CD1c-positive myeloid dendritic cell (primary cell): ENCODE results near the gene HEG1.

Experiments
- DNase-seq: peaks from one replicate; pipeline ENCODE4 v3.0.0-alpha.2; 2016; ENCODE audit errors: extremely low spot score

Gene HEG1

DNA sequence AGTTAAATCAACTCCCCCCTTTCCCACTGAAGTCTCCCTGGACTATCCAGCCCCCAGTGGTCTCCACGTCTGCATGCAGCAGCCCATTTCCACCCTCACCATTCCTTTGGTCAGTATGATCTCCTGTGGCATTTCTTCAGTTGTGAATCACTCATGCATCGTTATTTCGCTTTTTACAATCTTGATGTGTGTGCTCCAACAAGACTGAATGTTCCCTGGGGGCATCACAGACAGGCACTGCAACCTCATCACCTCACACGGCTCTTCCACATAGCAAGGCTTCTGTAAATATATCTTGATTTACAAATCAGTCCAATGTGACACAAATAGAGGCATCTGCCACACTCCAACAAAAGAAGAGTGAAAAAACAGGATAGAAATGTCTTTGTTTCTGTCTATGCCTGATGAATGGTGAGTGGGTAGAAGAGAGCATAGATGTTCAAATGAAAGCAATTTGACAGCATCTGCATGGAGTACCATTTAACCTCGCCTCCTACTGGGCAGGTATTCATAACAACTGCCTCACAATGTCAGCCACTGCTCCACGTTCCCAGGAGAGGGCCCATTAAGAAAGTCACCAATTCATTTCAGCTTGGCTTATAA lies 5.2 kb downstream of the HEG1 start:
- no peak for DNase-seq

GRCh38 chr3:125048282-125048681 lies 7.5 kb downstream of the HEG1 start:
- DNase-seq = no peak

GRCh38 chr3:125045965-125046364 lies 9.8 kb downstream of the HEG1 start:
- no peak for DNase-seq

DNA sequence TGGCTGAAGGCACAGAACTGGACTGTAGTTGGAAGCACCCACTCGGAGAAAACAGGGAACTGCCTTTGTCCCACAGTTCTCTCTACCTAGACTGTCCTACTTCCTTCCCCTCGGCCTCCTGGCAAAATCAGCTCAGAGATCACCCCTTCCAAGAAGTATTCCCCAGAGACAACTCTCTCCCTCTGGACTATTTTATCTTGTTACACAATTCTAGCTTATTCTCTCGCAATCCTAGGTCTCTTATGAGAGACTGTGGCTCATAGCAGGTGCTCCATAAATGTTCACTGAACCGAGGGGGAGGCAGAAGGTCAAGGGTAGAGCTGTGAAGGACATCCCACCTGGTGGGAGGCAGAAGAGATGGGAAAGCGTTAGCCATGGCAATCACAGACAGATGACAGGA lies 10.6 kb downstream of the HEG1 start:
- no peak for DNase-seq

DNA sequence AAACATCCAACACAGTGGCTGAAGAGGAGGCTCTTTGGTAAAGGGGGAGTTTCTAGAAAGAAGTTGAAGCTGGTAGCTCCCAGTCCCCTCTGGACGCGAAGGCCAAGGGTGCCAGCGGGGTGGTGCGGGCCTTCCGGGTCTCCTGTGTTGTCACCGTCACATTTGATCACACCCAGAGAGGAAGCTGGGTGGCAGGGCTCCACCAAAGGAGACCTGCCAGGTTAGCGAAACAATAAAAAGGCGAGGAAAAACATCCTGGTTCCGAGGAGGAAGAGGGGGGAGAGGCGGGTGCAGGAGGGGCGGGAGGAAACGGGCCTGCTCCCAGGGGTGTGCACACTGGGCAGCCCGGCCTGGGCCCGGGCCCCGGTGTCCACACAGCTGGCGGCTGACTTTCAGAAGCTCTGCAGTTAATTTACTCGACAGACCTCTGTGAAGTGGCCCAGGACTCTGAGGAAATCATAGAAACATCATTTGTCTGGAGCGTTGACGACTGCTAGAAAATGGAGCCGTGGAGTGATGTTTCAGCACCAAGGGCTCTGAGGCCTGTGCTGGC lies 12.1 kb downstream of the HEG1 start:
- DNase-seq = no peak

GRCh38 chr3:125042725-125043406 lies 12.9 kb downstream of the HEG1 start:
- DNase-seq = no peak

DNA sequence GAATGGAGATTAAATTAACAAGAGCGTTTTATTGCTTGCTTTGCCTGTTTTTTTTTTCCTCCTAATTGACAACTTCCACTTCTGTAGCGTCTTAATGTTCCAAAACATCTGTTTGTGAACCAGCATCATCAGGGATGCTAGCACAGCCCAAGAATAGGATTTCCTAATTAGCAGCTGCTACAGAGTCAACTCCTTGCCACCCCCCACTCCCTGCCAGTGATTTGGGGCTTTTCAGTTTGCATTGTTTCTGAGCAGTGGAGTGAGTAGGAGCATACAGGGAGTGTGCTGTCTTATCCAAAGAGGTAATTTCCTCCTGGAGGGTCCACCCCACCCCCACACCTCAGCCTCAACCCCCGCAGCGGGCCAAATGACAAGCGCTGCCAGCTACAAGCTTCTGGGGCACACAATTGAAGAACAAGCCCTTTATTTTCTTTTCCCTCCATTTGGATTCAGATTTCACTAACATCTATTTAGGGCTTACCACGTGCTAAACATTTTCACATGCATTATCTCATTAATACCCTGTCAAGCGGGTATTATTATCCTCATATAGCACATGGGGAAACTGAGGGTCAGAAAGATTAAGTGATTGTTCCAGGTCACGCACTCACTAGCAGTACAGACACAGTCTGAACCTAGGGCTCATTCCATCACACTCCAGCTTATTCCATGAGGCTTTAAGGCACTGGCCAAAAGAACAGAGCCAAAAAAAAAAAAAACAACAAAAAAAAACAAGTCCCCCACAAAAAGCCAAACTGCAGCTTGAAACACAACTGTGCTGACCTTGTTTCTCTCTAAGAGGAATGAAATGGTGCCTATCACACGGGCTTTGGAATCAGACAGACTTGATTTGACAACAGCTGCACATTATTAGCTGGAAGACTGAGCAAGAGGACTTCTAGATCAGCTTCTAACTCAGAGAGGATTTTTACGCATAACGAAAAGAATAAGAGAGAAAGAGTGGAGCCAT lies 16.4 kb downstream of the HEG1 start:
- DNase-seq = no peak

DNA sequence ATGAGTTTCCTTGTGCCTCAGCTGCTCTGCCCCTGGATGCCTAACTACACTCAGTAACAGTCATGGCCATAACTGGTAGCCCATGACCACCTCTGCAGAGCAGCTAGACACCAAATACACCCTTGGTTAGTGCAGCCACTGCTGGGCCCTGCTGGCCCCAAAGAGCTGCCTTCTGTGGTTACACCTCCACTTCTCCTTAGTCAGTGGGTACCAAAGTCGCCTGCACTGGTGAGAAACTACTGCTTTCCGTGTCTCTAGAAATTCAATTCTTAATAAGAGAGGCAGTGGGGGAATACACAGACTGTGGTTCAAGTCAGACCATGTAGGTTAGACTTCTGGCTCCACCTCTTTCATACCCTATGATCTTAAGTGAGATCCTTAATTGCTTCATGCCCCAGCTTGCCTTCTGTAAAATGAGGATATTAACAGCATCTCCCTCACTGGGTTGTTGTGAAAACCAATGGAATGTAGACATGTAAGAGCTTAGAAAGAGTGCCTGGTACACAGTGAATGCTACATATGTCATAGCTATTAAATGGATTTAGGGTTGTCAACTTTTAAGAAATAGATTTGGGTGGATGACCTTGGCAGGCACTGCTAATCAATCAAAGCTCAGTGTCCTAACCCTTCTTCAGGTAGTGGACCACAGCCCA lies 18.2 kb downstream of the HEG1 start:
- DNase-seq = no peak

DNA sequence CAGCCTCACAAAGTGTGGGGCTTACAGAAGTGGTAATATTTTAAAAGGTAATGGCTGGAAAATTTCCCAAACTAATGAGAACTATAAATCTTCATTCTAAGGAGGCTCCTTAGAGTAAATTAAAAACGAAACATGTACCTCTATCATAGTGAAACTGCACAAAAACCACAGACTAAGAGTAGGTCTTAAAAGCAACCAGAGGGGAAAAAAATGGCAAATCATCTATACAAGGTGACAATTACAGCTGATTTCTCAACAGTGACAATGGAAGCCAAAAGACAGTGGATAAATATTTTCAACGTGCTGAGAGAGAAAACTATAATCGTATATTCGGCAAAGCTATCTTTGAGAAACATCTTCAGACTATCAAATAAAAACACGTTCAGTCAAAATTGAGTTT lies 20.6 kb downstream of the HEG1 start:
- no peak for DNase-seq

- no peak for DNase-seq
Measured at GRCh38 chr3:125033616-125034015, 22.2 kb downstream of the HEG1 start.

GRCh38 chr3:125033135-125033534 lies 22.7 kb downstream of the HEG1 start:
- no peak for DNase-seq

GRCh38 chr3:125032683-125033082 lies 23.1 kb downstream of the HEG1 start:
- DNase-seq = no peak

GRCh38 chr3:125032100-125032643 lies 23.6 kb downstream of the HEG1 start:
- no peak for DNase-seq

- DNase-seq = no peak
Measured at GRCh38 chr3:125031544-125031943, 24.3 kb downstream of the HEG1 start.

DNA sequence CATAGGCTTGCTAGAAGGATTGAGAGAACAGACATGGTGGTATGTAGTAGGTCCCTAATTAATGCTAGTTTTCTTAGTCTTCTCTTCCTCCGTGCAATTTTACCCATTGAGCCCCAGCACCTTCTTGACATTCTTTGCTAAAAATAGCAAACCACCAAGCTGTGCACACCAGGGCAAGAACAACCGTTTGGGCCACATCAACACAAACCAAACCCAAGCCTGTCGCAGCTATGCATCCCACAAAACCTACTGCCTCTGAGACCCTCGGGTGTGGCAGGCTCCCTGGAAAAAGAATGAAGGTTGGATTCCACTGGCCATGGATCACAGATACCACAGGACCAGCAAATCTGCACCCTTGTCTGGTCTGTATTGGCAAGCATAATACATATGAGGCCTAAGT lies 27.1 kb downstream of the HEG1 start:
- DNase-seq = no peak

- no peak for DNase-seq
Measured at GRCh38 chr3:125025642-125026041, 30.2 kb downstream of the HEG1 start.

- DNase-seq = no peak
Measured at GRCh38 chr3:125024817-125025216, 31.0 kb downstream of the HEG1 start.

- no peak for DNase-seq
Measured at GRCh38 chr3:125023833-125024555, 31.8 kb downstream of the HEG1 start.

GRCh38 chr3:125022206-125022605 lies 33.6 kb downstream of the HEG1 start:
- DNase-seq = no peak

DNA sequence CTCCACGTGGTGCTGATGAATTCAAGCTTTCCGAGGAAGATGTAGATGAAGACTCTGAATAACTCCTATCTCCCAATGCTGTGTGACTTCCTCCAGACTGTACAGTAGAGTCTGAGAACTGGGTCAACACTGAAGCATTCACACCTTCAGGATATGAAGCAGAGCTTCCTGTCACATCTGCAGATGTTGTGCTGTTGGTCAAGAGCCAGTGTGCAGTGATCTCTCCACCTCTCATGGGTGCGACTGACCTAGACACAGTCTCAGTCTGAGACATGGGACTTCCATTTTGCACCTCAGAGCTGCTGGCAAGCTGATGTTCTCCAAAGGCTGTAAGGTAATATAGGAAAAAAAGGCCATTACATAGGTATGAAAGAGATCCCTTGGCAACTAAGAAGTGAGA lies 36.5 kb downstream of the HEG1 start:
- no peak for DNase-seq

DNA sequence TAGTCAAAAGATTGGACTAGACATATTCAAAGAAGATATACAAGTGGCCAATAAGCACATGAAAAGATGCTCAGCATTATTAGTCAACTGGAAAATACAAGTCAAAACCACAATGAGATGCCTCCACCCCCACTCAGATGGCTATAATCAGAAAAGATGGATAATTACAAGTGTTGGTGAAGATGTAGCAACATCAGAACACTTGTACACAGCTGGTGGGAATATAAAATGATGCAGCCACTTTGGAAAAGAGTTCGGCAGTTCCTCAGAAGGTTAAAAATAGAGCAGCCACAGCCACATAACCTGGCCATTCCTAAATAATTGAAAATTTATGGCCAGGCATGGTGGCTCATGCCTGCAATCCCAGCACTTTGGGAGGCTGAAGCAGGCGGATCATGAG lies 38.4 kb downstream of the HEG1 start:
- DNase-seq = no peak
